GM06990 (cell line): ENCODE results near the gene BRMS1L.

Experiments used
- DNase-seq: peaks from one replicate; pipeline ENCODE4 v3.0.0-alpha.2; 2011; ENCODE audit not compliant: insufficient read length; ENCODE audit errors: extremely low read depth
- H3K27me3 ChIP-seq: replicated peaks from 2 replicates; pipeline ENCODE4 v1.6.0; 2011; ENCODE audit warnings: low read length; ENCODE audit not compliant: control insufficient read depth, insufficient read depth
- H3K36me3 ChIP-seq: 2 replicates; pipeline ENCODE4 v1.5.1; 2011; ENCODE audit warnings: low read length; ENCODE audit not compliant: control insufficient read depth, insufficient read depth
- H3K4me3 ChIP-seq: replicated peaks from 2 replicates; pipeline ENCODE4 v1.5.1; 2011; ENCODE audit warnings: low read depth, mild to moderate bottlenecking, control low read depth, low read length
- TF ChIP-seq, protein P1 (sequence below): IDR thresholded peaks from 2 replicates; pipeline ENCODE4 v1.5.1; 2011; ENCODE audit warnings: low read length, control low read depth, mild to moderate bottlenecking, inconsistent platforms; ENCODE audit not compliant: insufficient read depth, poor library complexity, severe bottlenecking

The BRMS1L gene

DNA sequence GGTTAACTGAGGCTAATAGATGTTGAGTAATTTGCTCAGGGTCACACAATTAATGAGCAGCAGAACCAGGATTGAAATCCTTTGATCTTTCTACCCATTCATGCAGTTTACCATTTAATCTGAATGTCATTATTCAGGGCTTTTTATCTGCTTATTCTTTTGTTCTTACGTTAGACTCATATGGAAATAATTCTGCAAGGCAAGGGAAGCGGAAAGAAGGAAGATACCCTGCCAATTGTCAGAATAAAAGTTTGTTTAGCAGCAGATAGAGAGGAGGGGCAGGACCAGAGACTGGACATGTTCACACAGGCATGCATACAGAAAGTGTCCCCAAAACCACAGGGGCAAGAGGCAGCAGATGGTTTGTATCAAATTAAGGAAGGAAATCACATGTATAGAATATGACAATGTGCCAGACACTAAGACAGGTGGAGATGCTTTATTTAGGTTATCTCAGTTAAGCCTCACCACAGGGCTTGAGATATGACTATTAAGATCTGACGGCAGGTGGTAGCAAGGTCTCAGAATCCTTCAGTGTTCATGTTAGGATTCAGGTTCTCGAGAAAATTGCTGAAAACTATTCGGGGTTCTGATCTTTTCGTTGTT is 29.8 kb downstream of the BRMS1L start:
- Histone ChIP-seq H3K4me3 (no peak overlapping the region), H3K36me3 (peaks cover 1% of the 10 kb centered on the region), H3K27me3 (no peaks in the 10 kb centered on the region)
- TF ChIP-seq, protein P1, sequence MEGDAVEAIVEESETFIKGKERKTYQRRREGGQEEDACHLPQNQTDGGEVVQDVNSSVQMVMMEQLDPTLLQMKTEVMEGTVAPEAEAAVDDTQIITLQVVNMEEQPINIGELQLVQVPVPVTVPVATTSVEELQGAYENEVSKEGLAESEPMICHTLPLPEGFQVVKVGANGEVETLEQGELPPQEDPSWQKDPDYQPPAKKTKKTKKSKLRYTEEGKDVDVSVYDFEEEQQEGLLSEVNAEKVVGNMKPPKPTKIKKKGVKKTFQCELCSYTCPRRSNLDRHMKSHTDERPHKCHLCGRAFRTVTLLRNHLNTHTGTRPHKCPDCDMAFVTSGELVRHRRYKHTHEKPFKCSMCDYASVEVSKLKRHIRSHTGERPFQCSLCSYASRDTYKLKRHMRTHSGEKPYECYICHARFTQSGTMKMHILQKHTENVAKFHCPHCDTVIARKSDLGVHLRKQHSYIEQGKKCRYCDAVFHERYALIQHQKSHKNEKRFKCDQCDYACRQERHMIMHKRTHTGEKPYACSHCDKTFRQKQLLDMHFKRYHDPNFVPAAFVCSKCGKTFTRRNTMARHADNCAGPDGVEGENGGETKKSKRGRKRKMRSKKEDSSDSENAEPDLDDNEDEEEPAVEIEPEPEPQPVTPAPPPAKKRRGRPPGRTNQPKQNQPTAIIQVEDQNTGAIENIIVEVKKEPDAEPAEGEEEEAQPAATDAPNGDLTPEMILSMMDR = peak; percentile 9
- peak; percentile 58 for DNase-seq

DNA sequence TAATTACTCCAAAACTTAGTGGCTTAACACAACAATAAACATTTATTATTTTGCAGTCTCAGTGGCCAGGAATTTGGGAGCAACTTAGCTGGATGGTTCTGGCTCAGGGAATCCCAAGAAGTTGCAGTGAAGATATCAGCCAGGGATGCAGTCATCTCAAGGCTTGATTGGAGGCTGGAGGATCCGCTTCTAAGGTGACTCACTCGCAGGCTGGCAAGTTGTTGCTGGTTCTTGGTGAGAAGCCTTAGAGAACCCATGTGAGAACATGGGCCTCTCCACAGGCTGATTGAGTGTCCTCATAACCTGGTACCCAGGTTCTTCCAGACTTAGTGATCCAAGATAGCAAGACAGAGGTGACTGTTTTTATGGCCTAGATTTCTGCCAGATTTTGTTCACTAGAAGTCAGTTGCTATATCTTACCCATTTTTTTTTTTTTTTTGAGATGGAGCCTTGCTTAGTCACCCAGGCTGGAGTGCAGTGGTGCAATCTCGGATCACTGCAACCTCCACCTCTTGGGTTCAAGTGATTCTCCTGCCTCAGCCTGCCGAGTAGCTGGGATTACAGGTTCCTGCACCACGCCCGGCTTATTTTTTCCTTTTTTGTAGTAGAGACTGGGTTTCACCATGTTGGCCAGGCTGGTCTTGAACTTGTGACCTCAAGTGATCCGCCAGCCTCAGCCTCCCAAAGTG is 32.5 kb downstream of the BRMS1L start:
- TF ChIP-seq, protein P1 = no peak
- no peak for DNase-seq
- Histone ChIP-seq H3K27me3 (no peaks in the 10 kb centered on the region), H3K4me3 (no peak overlapping the region), H3K36me3 (peaks cover 5% of the 10 kb centered on the region)

DNA sequence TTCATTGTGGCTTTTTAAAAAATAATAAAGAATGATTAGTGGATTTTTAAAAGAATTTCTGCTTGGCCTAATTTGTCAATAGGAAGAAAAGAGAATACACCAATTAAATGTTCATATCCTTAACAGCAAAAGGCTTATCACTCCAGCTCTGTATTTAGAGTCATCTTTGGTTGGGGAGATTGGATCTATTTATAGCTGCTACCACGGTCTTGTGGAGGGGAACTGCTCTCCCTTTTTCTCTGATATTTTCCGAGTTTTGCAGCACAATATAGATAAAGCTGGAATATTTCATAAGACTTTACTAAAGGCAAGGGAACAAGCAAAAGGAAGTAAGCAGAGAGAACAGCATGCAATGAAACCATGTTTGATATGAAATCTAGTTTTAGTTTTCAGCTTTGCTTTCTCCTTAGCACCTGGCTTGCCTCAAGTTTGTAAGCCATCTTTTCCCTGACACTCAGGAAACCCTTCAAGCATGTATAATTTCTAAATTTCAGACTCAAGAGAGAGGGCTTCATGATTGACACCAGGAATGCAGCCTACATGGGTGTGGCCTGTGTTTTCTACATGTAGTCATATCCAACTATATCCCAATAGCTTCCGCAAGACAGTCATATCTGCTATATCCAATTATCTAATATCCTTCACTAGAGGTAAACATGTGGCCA is 35.2 kb downstream of the BRMS1L start:
- H3K27me3 ChIP-seq = no peaks in the 10 kb centered on the region
- peaks cover 5% of the 10 kb centered on the region for H3K36me3 ChIP-seq
- TF ChIP-seq, protein P1 = no peak

DNA sequence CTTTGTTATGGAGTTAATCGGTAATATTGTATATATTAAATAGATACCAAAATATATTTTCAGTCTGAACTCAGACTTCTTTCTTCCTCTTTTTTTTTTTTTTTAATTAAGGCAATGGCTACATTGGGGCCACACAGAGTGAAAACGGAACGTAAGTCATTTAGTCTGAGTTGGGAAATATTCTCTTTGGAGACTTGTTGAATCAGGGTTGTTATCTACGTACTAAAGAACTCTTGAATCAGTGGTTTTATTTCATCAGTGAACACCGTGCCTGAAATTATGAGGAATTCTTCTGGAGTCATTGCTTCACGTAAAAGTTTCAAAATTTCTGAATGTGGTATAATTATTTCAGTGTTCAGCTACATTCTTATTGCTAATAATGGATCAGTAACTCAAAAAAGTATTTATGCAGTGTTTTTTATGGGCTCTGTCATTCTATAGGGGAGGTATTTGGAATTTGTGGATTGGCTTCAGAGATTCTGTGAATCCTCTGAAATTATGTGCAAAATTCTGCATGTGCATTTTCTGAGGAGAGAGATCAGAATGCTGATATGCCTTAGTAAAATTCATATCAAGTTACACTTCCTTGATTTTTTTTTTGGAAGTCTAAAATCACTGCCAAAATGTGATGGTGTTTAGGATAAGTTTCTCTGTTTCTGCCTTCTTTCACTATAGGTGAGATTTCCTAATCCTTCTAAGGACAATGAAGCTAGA is 39.6 kb downstream of the BRMS1L start:
- Histone ChIP-seq H3K4me3 (no peak overlapping the region), H3K27me3 (no peaks in the 10 kb centered on the region), H3K36me3 (peaks cover 5% of the 10 kb centered on the region)
- no peak for DNase-seq
- TF ChIP-seq, protein P1 = no peak

More for the DNA sequence above, 35.2 kb downstream of the BRMS1L start:
- peak; percentile 24 for DNase-seq
- no peak overlapping the region for H3K4me3 ChIP-seq

DNA sequence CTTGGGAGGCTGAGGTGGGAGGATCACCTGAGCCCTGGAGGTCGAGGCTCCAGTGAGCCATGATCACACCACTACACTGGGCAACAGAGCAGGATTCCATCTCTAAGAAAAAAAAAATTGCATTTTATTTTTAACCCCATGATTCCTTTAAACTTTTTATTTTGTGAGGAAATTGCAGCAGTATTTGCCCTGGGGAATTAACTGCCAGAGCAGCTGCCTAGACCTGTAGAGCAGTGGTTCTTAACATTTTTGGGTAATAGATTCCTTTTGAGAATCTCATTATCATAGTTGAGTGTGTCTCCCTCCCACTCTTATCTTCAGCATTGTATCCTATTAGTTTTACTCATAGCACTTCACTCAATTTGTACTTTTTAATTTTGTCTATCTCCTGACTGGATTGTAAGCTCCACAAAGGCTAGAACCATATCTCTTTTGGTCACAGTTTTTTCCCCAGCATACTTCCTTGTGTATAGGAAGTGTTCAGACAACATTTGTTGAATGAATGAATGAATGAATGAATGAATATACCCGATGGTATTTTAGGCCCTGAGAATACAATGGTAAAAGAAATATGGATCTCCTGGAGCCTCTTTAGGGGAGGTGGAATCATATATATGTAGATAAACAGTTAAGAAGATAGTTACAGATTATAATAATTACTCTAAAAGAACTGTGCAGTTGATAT is 40.6 kb downstream of the BRMS1L start:
- H3K4me3 ChIP-seq = no peak overlapping the region
- no peak for DNase-seq
- TF ChIP-seq, protein P1 = no peak
- H3K36me3 ChIP-seq = peaks cover 5% of the 10 kb centered on the region
- H3K27me3 ChIP-seq = no peaks in the 10 kb centered on the region
